Measurements from ENCODE around the gene GNB5.
"Not testable (repeated sequence)": the region's sequence is repeated elsewhere in the genome, so short reads cannot be mapped to it uniquely, and the experiment has no call there.

GNB5 gene

DNA sequence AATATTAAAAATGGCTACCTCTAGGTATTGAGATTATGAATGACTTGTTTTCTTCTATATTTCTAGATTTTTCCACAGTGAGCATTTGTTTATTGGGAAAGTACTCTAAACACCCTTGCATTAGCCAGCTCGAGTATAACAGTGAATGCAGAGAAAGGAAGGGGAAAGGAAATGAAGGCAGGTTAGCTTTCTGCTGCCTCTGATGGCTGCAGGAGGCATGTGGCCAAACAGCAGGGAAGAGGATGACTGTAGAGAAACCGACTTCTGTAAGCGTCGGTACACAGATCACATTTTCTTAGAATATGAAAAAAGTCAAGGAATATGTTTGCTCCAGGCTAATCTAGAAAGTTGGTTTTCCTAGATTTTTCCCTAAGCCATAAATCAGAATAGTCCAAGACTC lies 19.8 kb downstream of the GNB5 start:
- H3K4me3 ChIP-seq = no peak overlapping the region
- H3K9ac ChIP-seq = no peak overlapping the region
- H3K27ac ChIP-seq = no peak overlapping the region
- H3K36me3 ChIP-seq = peaks cover 0 to 5% (median 0%) of the 10 kb centered on the region in 11 experiments; a peak in 2 of 22 replicates
- H3K4me1 ChIP-seq = peaks cover 0 to 19% (median 14%) of the 10 kb centered on the region in 10 experiments; a peak in 16 of 20 replicates
- H3K27me3 ChIP-seq = no peaks in the 10 kb centered on the region
- H4K20me1 ChIP-seq = peaks cover 0 to 3% (median 0%) of the 10 kb centered on the region in 11 experiments; a peak in 2 of 22 replicates
- TF ChIP-seq Cebpa-rat (IDR thresholded peaks at IDR 0.05) = no peak
- H3K9me3 ChIP-seq (replicated peaks in 1 of 11) = peaks cover 0 to 18% (median 10%) of the 10 kb centered on the region in 11 experiments; a peak in 5 of 22 replicates
- H3K4me2 ChIP-seq = no peak overlapping the region

DNA sequence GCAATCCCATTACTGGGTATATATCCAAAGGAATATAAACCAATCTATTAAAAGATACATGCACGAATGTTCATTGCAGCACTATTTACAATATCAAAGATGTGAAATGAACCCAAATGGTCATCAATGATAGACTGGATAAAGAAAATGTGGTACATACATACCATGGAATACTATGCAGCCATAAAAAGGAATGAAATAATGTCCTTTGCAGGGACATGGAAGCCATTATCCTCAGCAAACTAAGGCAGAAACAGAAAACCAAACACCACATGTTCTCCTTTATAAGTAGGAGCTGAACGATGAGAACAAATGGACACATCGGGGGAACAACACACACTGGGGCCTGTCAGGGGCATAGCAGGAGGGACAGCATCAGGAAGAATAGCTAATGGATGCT lies 21.0 kb downstream of the GNB5 start:
- H3K4me2 ChIP-seq, H3K9ac ChIP-seq, H3K36me3 ChIP-seq, H4K20me1 ChIP-seq, H3K4me3 ChIP-seq, H3K27ac ChIP-seq, H3K27me3 ChIP-seq: not testable (repeated sequence)
- Histone ChIP-seq H3K4me1 (peaks cover 0 to 27% (median 16%) of the 10 kb centered on the region in 10 experiments; a peak in 16 of 20 replicates), H3K9me3 (replicated peaks in 1 of 11) (peaks cover 0 to 18% (median 10%) of the 10 kb centered on the region in 11 experiments; a peak in 5 of 22 replicates)

DNA sequence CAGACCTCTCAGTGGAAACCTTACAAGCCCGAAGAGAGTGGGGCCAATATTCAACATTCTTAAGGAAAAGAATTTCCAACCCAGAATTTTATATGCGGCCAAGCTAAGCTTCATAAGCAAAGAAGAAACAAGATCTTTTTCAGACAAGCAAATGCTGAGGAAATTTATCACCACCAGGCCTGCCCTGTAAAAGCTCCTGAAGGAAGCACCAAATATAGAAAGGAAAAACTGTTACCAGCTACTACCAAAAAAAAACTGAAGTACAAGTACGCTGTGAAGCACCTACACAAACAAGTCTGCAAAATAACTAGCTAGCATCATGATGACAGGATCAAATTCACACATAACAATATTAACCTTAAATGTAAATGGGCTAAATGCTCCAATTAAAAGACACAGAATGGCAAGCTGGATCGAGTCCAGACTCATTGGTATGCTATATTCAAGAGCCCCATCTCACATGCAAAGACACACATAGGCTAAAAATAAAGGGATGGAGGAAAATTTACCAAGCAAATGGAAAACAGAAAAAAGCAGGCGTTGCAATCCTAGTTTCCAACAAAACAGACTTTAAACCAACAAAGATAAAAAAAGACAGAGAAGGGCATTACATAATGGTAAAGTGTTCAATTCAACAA lies 25.6 kb downstream of the GNB5 start:
- H3K4me2 ChIP-seq = peak overlapping the region in 6 of 11 experiments; percentile 0 to 15 (median 9); a peak in 2 of 22 replicates
- H3K9ac ChIP-seq, H3K4me3 ChIP-seq, H4K20me1 ChIP-seq, H3K27me3 ChIP-seq, H3K27ac ChIP-seq: not testable (repeated sequence)
- peaks cover 8 to 28% (median 25%) of the 10 kb centered on the region in 11 experiments; a peak in 19 of 22 replicates for H3K36me3 ChIP-seq
- peaks cover 0 to 22% (median 10%) of the 10 kb centered on the region in 11 experiments; a peak in 6 of 22 replicates for H3K9me3 ChIP-seq (replicated peaks in 1 of 11)
- peaks cover 0 to 11% (median 3%) of the 10 kb centered on the region in 10 experiments; a peak in 7 of 20 replicates for H3K4me1 ChIP-seq

DNA sequence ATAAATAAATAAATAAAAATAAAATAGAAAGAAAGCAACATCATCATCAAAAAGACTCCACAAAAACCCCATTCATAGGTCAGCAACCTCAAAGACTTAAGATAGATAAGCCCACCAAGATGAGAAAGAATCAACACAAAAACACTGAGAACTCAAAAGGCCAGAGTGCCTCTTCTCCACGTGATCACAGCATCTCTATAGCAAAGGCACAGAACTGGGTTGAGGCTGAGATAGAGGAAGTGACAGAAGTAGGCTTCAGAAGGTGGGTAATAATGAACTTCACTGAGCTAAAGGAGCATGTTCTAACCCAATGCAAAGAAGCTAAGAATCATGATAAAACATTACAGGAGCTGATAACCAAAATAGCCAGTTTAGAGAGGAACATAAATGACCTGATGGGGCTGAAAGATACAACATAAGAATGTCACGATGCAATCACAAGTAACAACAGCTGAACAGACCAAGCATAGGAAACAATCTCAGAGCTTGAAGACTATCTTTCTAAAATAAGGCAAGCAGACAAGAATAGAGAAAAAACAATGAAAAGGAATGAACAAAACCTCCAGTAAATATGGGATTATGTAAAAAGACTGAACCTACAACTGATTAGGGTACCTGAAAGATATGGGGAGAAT lies 26.4 kb downstream of the GNB5 start:
- peaks cover 0 to 15% (median 4%) of the 10 kb centered on the region in 11 experiments; a peak in 6 of 22 replicates for H3K9me3 ChIP-seq (replicated peaks in 1 of 11)
- 0 out of 22 replicates have a peak, but pooled peaks cover 0 to 4% (median 0%) of the 10 kb centered on the region in 11 experiments for H4K20me1 ChIP-seq
- H3K27me3 ChIP-seq = no peaks in the 10 kb centered on the region
- H3K9ac ChIP-seq = no peak overlapping the region
- peaks cover 8 to 36% (median 26%) of the 10 kb centered on the region in 11 experiments; a peak in 20 of 22 replicates for H3K36me3 ChIP-seq
- H3K4me1 ChIP-seq = peaks cover 0 to 11% (median 3%) of the 10 kb centered on the region in 10 experiments; a peak in 7 of 20 replicates
- no peak overlapping the region for H3K4me3 ChIP-seq
- no peak for TF ChIP-seq Cebpa-rat (IDR thresholded peaks at IDR 0.05)
- H3K27ac ChIP-seq = no peak overlapping the region
- peak overlapping the region in 3 of 11 experiments; percentile 1 to 15 (median 14); a peak in 1 of 22 replicates for H3K4me2 ChIP-seq

DNA sequence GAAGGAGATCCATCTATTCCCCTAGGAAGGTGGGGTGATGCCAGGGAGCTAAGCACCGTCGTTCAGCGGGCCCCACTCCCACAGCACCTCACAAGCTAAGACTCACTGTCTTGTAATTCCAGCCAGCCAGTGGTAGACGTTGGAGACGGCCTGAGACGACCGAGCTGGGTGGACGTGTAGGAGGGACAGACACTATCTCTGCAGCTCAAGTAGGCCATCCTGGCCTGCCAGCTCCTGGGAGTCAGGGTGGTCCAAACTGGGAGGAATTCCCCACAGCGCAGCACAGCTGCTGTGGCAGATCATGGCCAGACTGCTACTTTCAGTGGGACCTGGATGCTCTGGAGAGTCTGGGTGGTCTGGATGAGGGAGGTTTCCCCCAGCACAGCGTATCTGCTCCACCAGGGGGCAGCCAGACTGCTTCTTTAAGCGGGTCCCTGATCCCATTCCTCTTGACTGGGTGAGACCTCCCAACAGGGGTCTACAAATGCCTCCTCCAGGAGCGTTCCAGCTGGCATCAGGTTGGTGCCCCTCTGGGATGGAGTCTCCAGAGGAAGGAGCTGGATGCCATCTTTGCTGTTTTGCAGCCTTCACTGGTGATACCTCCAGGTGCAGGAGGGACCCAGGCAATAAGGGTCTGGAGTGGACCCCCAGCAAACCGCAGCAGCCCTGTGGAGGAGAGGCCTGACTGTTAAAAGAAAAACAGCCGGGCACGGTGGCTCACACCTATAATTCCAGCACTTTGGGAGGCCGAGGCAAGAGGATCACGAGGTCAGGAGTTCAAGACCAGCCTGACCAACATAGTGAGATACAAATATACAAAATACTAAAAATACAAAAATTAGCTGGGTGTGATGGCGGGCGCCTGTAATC lies 27.6 kb downstream of the GNB5 start:
- H3K9ac ChIP-seq = no peak overlapping the region
- peaks cover 0 to 11% (median 3%) of the 10 kb centered on the region in 10 experiments; a peak in 7 of 20 replicates for H3K4me1 ChIP-seq
- no peak overlapping the region for H3K27ac ChIP-seq
- H3K36me3 ChIP-seq = peaks cover 8 to 44% (median 26%) of the 10 kb centered on the region in 11 experiments; a peak in 20 of 22 replicates
- H3K9me3 ChIP-seq (replicated peaks in 1 of 11) = peaks cover 0 to 8% (median 0%) of the 10 kb centered on the region in 11 experiments; a peak in 3 of 22 replicates
- no peak overlapping the region for H3K4me3 ChIP-seq
- 0 out of 22 replicates have a peak, but pooled peaks cover 0 to 4% (median 0%) of the 10 kb centered on the region in 11 experiments for H4K20me1 ChIP-seq
- H3K27me3 ChIP-seq = no peaks in the 10 kb centered on the region
- TF ChIP-seq Cebpa-rat (IDR thresholded peaks at IDR 0.05) = no peak
- no peak overlapping the region for H3K4me2 ChIP-seq

DNA sequence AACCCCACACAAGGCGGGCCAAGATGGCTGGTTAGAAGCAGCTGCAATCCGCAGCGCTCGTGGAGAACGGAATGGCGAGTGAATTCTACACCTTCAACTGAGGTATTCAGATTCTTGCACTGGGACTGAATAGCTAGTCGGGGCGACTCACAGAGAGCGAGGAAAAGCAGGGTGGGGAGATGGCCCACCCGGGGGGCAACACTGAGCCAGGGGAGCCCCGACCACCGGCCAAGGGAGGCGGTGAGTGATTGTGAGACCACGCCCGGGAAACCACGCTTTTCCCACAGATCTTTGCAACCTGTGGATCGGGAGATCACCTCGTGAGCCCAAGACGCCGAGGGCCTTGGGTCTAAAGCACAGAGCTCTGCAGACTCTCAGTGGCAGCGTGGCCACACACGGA lies 28.3 kb downstream of the GNB5 start:
- Histone ChIP-seq H3K36me3 (peaks cover 8 to 44% (median 26%) of the 10 kb centered on the region in 11 experiments; a peak in 20 of 22 replicates), H3K27ac (no peak overlapping the region), H3K9me3 (replicated peaks in 1 of 11) (peaks cover 0 to 6% (median 0%) of the 10 kb centered on the region in 11 experiments; a peak in 2 of 22 replicates), H3K4me1 (peaks cover 0 to 11% (median 6%) of the 10 kb centered on the region in 10 experiments; a peak in 7 of 20 replicates), H3K27me3 (no peaks in the 10 kb centered on the region), H3K4me3 (no peak overlapping the region), H4K20me1 (0 out of 22 replicates have a peak, but pooled peaks cover 0 to 4% (median 0%) of the 10 kb centered on the region in 11 experiments), H3K9ac (no peak overlapping the region), H3K4me2 (no peak overlapping the region)
- no peak for TF ChIP-seq Cebpa-rat (IDR thresholded peaks at IDR 0.05)

DNA sequence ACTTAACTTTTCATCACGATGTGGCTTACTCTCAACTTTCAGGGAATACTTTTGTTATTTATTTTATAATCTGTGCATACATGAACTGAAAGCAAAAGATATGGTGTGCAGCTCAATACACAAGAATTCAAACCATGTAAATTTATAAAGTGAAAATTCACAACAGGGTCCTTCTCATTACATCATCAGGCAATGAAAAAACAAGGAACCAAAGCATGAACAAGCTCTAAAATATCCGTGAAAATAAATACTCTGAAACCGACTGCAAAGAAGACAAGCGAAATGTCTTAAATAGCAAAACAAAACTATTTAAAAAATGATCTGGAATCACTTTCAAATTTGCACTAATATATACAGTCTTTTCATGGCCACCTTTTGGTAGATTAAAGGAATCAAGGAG lies 28.9 kb downstream of the GNB5 start:
- Histone ChIP-seq H3K27ac (no peak overlapping the region), H3K4me1 (peaks cover 0 to 11% (median 6%) of the 10 kb centered on the region in 10 experiments; a peak in 7 of 20 replicates), H3K9me3 (replicated peaks in 1 of 11) (peaks cover 0 to 6% (median 0%) of the 10 kb centered on the region in 11 experiments; a peak in 2 of 22 replicates), H3K4me3 (no peak overlapping the region), H3K9ac (no peak overlapping the region), H3K27me3 (no peaks in the 10 kb centered on the region), H3K36me3 (peaks cover 8 to 44% (median 26%) of the 10 kb centered on the region in 11 experiments; a peak in 20 of 22 replicates), H4K20me1 (0 out of 22 replicates have a peak, but pooled peaks cover 0 to 4% (median 0%) of the 10 kb centered on the region in 11 experiments), H3K4me2 (no peak overlapping the region)
- no peak for TF ChIP-seq Cebpa-rat (IDR thresholded peaks at IDR 0.05)

DNA sequence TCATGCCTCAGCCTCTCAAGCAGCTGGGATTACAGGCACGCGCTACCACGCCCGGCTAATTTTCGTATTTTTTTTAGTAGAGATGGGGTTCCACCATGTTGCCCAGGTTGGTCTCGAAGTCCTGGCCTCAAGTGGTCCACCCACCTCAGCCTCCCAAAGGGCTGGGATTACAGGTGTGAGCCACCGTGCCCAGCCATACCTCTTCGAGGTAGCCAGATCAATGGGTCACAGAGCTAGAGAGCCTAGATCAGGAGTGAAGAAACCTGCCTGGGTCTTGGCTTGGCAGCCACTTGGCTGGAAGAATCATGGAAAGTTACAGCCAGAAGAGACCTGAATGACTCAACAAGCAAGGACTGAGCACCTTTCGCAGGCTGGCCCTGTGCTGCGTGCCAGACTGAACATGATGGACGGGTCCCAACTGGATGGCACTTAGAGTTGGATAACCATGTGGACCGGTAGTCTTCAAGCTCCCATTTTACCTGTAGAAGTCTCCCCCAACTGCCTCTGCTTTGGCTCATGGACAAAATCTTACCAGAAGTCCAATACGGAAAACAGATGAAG lies 29.7 kb downstream of the GNB5 start:
- Histone ChIP-seq H3K36me3 (peaks cover 8 to 44% (median 26%) of the 10 kb centered on the region in 11 experiments; a peak in 20 of 22 replicates), H3K4me3 (no peak overlapping the region), H3K27ac (no peak overlapping the region), H3K27me3 (no peaks in the 10 kb centered on the region), H3K9ac (no peak overlapping the region), H4K20me1 (0 out of 22 replicates have a peak, but pooled peaks cover 0 to 4% (median 0%) of the 10 kb centered on the region in 11 experiments), H3K4me2 (no peak overlapping the region), H3K9me3 (replicated peaks in 1 of 11) (peaks cover 0 to 6% (median 0%) of the 10 kb centered on the region in 11 experiments; a peak in 2 of 22 replicates), H3K4me1 (peaks cover under 1 to 13% (median 8%) of the 10 kb centered on the region in 10 experiments; a peak in 16 of 20 replicates)
- TF ChIP-seq Cebpa-rat (IDR thresholded peaks at IDR 0.05) = no peak
